ACC112 (cell line): ENCODE results near the gene POLDIP2.
A peak's percentile ranks its signal among the peaks of the same experiment; 100 is the strongest.

Source experiments
- H2AFZ ChIP-seq: fragments of 200-600 bp; sonication (generic); one replicate; pipeline ENCODE4 v1.6.0; 2017; ENCODE audit warnings: antibody characterized with exemption, low read length; ENCODE audit not compliant: unreplicated experiment
- H3K27ac ChIP-seq: fragments of 200-600 bp; sonication (generic); 2 replicates; pipeline ENCODE4 v1.5.1; 2014; ENCODE audit warnings: low read depth, mild to moderate bottlenecking, antibody characterized with exemption, low read length, moderate library complexity
- H3K27me3 ChIP-seq: fragments of 200-600 bp; sonication (generic); 2 replicates; pipeline ENCODE4 v1.6.1; 2014; ENCODE audit warnings: mild to moderate bottlenecking, antibody characterized with exemption, low read length, moderate library complexity, mixed read lengths; ENCODE audit not compliant: insufficient read depth
- H3K36me3 ChIP-seq: fragments of 200-600 bp; sonication (generic); 2 replicates; pipeline ENCODE4 v1.6.1; 2016; ENCODE audit warnings: mild to moderate bottlenecking, antibody characterized with exemption, low read length, moderate library complexity, mixed read lengths; ENCODE audit not compliant: insufficient read depth
- H3K4me1 ChIP-seq: fragments of 200-600 bp; sonication (generic); one replicate; pipeline ENCODE4 v1.6.1; 2016; ENCODE audit warnings: low read length, mixed read lengths; ENCODE audit not compliant: insufficient read depth, unreplicated experiment, control insufficient read depth
- H3K4me3 ChIP-seq: fragments of 200-600 bp; sonication (generic); 2 replicates; pipeline ENCODE4 v1.5.1; 2014; ENCODE audit warnings: mild to moderate bottlenecking, low read depth, low read length
- H3K79me2 ChIP-seq: fragments of 200-600 bp; sonication (generic); one replicate; pipeline ENCODE4 v1.6.0; 2016; ENCODE audit warnings: low read length; ENCODE audit not compliant: control insufficient read depth, unreplicated experiment, insufficient read depth

Gene POLDIP2

GRCh38 chr17:28364665-28365363 is 7.5 kb upstream of the POLDIP2 start, which contains the start of gene SEBOX:
SEBOX (minus strand) TSS chr17:28365199; CDS start chr17:28365151, 48 bp downstream.
- no peaks in the 10 kb centered on the region for H3K79me2 ChIP-seq
- no peaks in the 10 kb centered on the region for H3K27me3 ChIP-seq
- H3K4me1 ChIP-seq, result peaks cover under 1% of the 10 kb centered on the region
- 0 out of 2 replicates have a peak, but pooled peaks cover 3% of the 10 kb centered on the region for H3K36me3 ChIP-seq
- H2AFZ ChIP-seq, result no peak within 1 kb of the TSS
- no peak within 1 kb of the TSS for H3K4me3 ChIP-seq
- H3K27ac ChIP-seq, result no peak within 1 kb of the TSS

- 0 out of 2 replicates have a peak, but pooled peaks cover 3% of the 10 kb centered on the region for H3K36me3 ChIP-seq
- H3K4me3 ChIP-seq, result no peak overlapping the region
- H3K27ac ChIP-seq, result no peak overlapping the region
- no peaks in the 10 kb centered on the region for H3K4me1 ChIP-seq
- no peak overlapping the region for H2AFZ ChIP-seq
- H3K79me2 ChIP-seq, result peaks cover under 1% of the 10 kb centered on the region
- no peaks in the 10 kb centered on the region for H3K27me3 ChIP-seq
Measured at GRCh38 chr17:28363776-28364650, 6.7 kb upstream of the POLDIP2 start.

GRCh38 chr17:28363186-28363585 is 5.9 kb upstream of the POLDIP2 start:
- H3K4me1 ChIP-seq, result peaks cover 5% of the 10 kb centered on the region
- H3K79me2 ChIP-seq, result peaks cover 9% of the 10 kb centered on the region
- no peak overlapping the region for H2AFZ ChIP-seq
- H3K4me3 ChIP-seq, result no peak overlapping the region
- H3K27me3 ChIP-seq, result no peaks in the 10 kb centered on the region
- H3K36me3 ChIP-seq, result 0 out of 2 replicates have a peak, but pooled peaks cover 3% of the 10 kb centered on the region
- H3K27ac ChIP-seq, result no peak overlapping the region

- H3K4me1 ChIP-seq, result peaks cover 17% of the 10 kb centered on the region
- no peaks in the 10 kb centered on the region for H3K27me3 ChIP-seq
- H2AFZ ChIP-seq, result peak overlapping the region; percentile 88
- peak overlapping the region; percentile 29; the same call in 1 of the 2 replicates for H3K27ac ChIP-seq
- peaks cover 21% of the 10 kb centered on the region; the same call in 1 of the 2 replicates for H3K36me3 ChIP-seq
- H3K4me3 ChIP-seq, result peak overlapping the region; percentile 93
- H3K79me2 ChIP-seq, result peaks cover 32% of the 10 kb centered on the region
Measured at GRCh38 chr17:28357901-28358197, 522 bp upstream of the POLDIP2 start.

- H3K27ac ChIP-seq, result no peak overlapping the region
- peaks cover 41% of the 10 kb centered on the region for H3K36me3 ChIP-seq
- H2AFZ ChIP-seq, result no peak overlapping the region
Measured at GRCh38 chr17:28350271-28350670, 7.1 kb downstream of the POLDIP2 start.

GRCh38 chr17:28348979-28349378 is 8.3 kb downstream of the POLDIP2 start:
- peaks cover 44% of the 10 kb centered on the region for H3K36me3 ChIP-seq
- H3K4me3 ChIP-seq, result no peak overlapping the region
- no peaks in the 10 kb centered on the region for H3K27me3 ChIP-seq
- no peak overlapping the region for H3K27ac ChIP-seq
- no peak overlapping the region for H2AFZ ChIP-seq
- peaks cover 29% of the 10 kb centered on the region for H3K4me1 ChIP-seq
- H3K79me2 ChIP-seq, result no peaks in the 10 kb centered on the region

More at GRCh38 chr17:28350271-28350670, 7.1 kb downstream of the POLDIP2 start:
- Histone ChIP-seq H3K27me3 (no peaks in the 10 kb centered on the region), H3K4me3 (no peak overlapping the region), H3K4me1 (peaks cover 29% of the 10 kb centered on the region), H3K79me2 (no peaks in the 10 kb centered on the region)

- Histone ChIP-seq H3K27me3 (no peaks in the 10 kb centered on the region), H3K4me3 (no peak overlapping the region; the same call in 1 of the 2 replicates), H3K36me3 (peaks cover 42% of the 10 kb centered on the region), H3K27ac (peak overlapping the region; percentile 75), H2AFZ (no peak overlapping the region), H3K79me2 (no peaks in the 10 kb centered on the region), H3K4me1 (peaks cover 29% of the 10 kb centered on the region)
Measured at GRCh38 chr17:28347261-28347891, 10.0 kb downstream of the POLDIP2 start.

- H3K27ac ChIP-seq, result peak overlapping the region; percentile 75
- H3K36me3 ChIP-seq, result peaks cover 40% of the 10 kb centered on the region
- peaks cover 29% of the 10 kb centered on the region for H3K4me1 ChIP-seq
- H3K4me3 ChIP-seq, result no peak overlapping the region; the same call in 1 of the 2 replicates
- H3K27me3 ChIP-seq, result no peaks in the 10 kb centered on the region
- no peaks in the 10 kb centered on the region for H3K79me2 ChIP-seq
- H2AFZ ChIP-seq, result no peak overlapping the region
Measured at GRCh38 chr17:28346746-28347246, 10.5 kb downstream of the POLDIP2 start.

- Histone ChIP-seq H3K79me2 (no peaks in the 10 kb centered on the region), H3K27ac (peak overlapping the region; percentile 75), H3K4me1 (peaks cover 29% of the 10 kb centered on the region)
Measured at GRCh38 chr17:28346199-28346580, 11.1 kb downstream of the POLDIP2 start.

GRCh38 chr17:28345419-28346198 is 11.7 kb downstream of the POLDIP2 start:
- peak overlapping the region; percentile 75 for H3K27ac ChIP-seq
- H3K4me1 ChIP-seq, result peaks cover 29% of the 10 kb centered on the region
- no peaks in the 10 kb centered on the region for H3K27me3 ChIP-seq
- H3K36me3 ChIP-seq, result peaks cover 40% of the 10 kb centered on the region
- H3K4me3 ChIP-seq, result no peak overlapping the region
- no peak overlapping the region for H2AFZ ChIP-seq
- no peaks in the 10 kb centered on the region for H3K79me2 ChIP-seq

More at GRCh38 chr17:28346199-28346580, 11.1 kb downstream of the POLDIP2 start:
- Histone ChIP-seq H2AFZ (no peak overlapping the region), H3K27me3 (no peaks in the 10 kb centered on the region), H3K36me3 (peaks cover 40% of the 10 kb centered on the region), H3K4me3 (no peak overlapping the region)
